Immature natural killer cell (primary cell): ENCODE measurements around the gene SRXN1. TPM values are rescaled to one million over a fixed set of nuclear protein-coding genes. Genes with fewer than 3 reads are reported as not detected.
A peak's percentile ranks its signal among the peaks of the same experiment; 100 is the strongest.

ENCODE experiments used
- DNase-seq, 3 donors: peaks; one replicate each; pipeline ENCODE4 v3.0.0; 2022; ENCODE audit warnings: mixed read lengths in 1 of 3
- H3K27ac Mint-ChIP-seq, 6 donors: one replicate each; pipeline ENCODE4 v1.8.0; 2020; ENCODE audit warnings: mixed read lengths in 6 of 6, mild to moderate bottlenecking in 5 of 6, inconsistent platforms in 4 of 6, moderate library complexity in 3 of 6
- H3K27me3 Mint-ChIP-seq, 3 donors: one replicate each; pipeline ENCODE4 v1.8.0; 2020 to 2021; ENCODE audit warnings: low read depth in 3 of 3, mild to moderate bottlenecking in 3 of 3, mixed read lengths in 3 of 3, moderate library complexity in 3 of 3, inconsistent platforms in 1 of 3
- H3K36me3 Mint-ChIP-seq, 3 donors: one replicate each; pipeline ENCODE4 v1.8.0; 2020; ENCODE audit warnings: mixed read lengths in 3 of 3, inconsistent platforms in 2 of 3, mild to moderate bottlenecking in 2 of 3
- H3K4me1 Mint-ChIP-seq, 2 donors: one replicate each; pipeline ENCODE4 v1.8.0; 2020; ENCODE audit warnings: inconsistent platforms in 2 of 2, mild to moderate bottlenecking in 2 of 2, mixed read lengths in 2 of 2, moderate library complexity in 1 of 2
- H3K4me3 Mint-ChIP-seq, 5 donors: one replicate each; pipeline ENCODE4 v1.8.0; 2020; ENCODE audit warnings: mild to moderate bottlenecking in 5 of 5, mixed read lengths in 5 of 5, inconsistent platforms in 3 of 5, moderate library complexity in 3 of 5
- H3K9me3 Mint-ChIP-seq, 6 donors: one replicate each; pipeline ENCODE4 v1.8.0; 2020; ENCODE audit warnings: mild to moderate bottlenecking in 6 of 6, mixed read lengths in 6 of 6, inconsistent platforms in 4 of 6, moderate library complexity in 3 of 6
- polyA plus RNA-seq, 3 donors: library from polyadenylated mRNA; unstranded; fragments of 300-500 nt; fragmentation: Illumina TruSeq; gene quantifications; one replicate each; pipeline ENCODE4 v1.2.3, GENCODE V29; 2021

Gene SRXN1
- polyA plus RNA-seq, 3 donors from 2014 or later = 23.1 to 44.6 (median 31.0) TPM

DNA sequence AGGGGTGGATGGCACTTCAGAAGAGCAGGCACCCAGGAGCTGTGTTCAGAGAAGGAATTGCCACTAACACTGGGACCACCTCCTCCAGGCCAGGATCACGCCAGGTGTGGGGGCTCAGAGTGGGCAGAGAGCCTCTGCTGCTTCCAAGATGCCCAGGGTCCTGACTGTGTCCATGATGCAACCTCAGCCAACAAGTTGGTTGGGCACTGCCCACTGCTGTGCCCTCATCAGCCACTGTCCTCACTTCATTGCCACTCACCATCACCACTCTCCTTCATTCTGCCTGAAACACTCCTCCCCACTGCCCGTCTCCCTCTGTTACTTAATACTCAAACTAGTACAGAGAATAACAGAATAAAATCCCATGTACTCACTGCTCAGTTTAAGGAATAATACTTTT is 26.4 kb downstream of the SRXN1 start:
- peaks cover 0 to 7% (median 6%) of the 10 kb centered on the region in 3 donors for H3K27me3 Mint-ChIP-seq
- DNase-seq = no peak
- no peaks in the 10 kb centered on the region for H3K4me1 Mint-ChIP-seq
- H3K4me3 Mint-ChIP-seq = no peak overlapping the region
- no peaks in the 10 kb centered on the region for H3K36me3 Mint-ChIP-seq
- no peak overlapping the region for H3K27ac Mint-ChIP-seq
- H3K9me3 Mint-ChIP-seq = no peaks in the 10 kb centered on the region

DNA sequence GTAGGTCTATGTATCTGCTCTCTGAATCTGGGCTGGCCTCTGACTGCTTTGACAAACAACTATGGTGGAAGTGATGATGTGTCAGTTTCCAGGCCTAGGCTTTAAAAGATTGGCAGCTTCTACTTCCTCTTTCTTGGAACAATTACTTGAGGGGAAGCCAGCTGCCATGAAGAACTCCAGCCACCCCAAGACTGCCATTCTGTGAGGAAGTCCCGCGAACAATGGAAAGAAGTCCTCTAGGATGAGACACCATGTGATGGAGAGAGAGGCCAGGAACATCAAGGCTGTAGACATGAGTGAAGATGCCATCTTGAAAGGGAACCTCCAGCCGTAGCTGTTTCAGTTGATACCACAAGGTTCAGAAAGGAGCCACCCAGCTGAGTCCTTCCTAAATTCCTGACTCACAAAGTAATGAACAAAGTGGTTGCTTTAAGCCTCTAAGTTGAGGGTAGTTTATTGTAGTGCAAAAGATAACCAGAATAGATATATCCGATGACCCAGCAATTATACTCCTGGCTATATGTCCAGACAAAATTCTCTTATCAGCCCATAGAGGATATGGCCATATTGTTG is 27.6 kb downstream of the SRXN1 start:
- H3K36me3 Mint-ChIP-seq = no peaks in the 10 kb centered on the region
- peaks cover 0 to 9% (median 6%) of the 10 kb centered on the region in 3 donors for H3K27me3 Mint-ChIP-seq
- H3K4me3 Mint-ChIP-seq = no peak overlapping the region
- no peaks in the 10 kb centered on the region for H3K9me3 Mint-ChIP-seq
- DNase-seq = no peak
- no peak overlapping the region for H3K27ac Mint-ChIP-seq
- H3K4me1 Mint-ChIP-seq = no peaks in the 10 kb centered on the region

DNA sequence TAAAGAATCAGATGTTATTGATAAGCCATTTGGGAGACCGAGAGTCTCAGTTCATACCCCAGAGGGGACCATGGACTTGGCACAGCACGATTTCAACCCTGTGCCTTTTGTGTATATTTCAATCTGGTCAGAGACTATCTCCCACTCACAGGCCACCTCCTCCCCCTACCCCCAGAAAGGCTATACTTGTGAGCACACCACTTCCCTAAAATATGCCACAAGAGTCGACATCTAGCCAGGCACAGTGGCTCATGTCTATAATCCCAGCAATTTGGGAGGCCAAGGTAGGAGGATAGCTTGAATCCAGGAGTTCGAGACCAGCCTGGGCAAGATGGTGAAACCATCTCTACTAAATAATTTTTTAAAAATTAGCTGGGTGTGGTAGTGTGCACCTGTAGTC is 29.3 kb downstream of the SRXN1 start:
- no peaks in the 10 kb centered on the region for H3K9me3 Mint-ChIP-seq
- H3K27me3 Mint-ChIP-seq = peaks cover 3 to 11% (median 7%) of the 10 kb centered on the region in 3 donors
- H3K4me3 Mint-ChIP-seq = no peak overlapping the region
- no peak for DNase-seq
- H3K36me3 Mint-ChIP-seq = no peaks in the 10 kb centered on the region
- H3K27ac Mint-ChIP-seq = no peak overlapping the region
- H3K4me1 Mint-ChIP-seq = no peaks in the 10 kb centered on the region

DNA sequence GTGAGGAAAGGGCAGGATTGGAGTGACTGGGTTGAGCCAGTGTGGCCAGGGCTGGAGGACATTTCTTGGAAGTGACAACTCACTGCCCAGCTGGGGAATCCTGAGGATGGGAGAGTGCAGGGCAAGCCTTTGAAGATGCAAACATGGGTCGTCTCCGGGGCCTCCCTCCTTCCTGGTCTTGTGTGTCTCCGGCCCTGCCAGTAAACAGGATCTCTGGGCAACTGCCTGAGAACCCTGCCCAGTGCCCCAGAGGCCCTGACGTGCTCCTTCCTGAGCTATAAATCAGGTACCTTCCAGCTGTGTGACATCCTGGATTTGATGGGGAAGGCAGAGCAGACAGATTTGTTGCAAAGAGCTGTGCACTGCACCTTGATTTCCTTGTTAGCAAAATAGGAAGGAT is 30.0 kb downstream of the SRXN1 start:
- H3K27ac Mint-ChIP-seq = no peak overlapping the region
- H3K27me3 Mint-ChIP-seq = peaks cover 3 to 12% (median 7%) of the 10 kb centered on the region in 3 donors
- H3K4me3 Mint-ChIP-seq = no peak overlapping the region
- no peaks in the 10 kb centered on the region for H3K4me1 Mint-ChIP-seq
- no peaks in the 10 kb centered on the region for H3K36me3 Mint-ChIP-seq
- DNase-seq = no peak
- no peaks in the 10 kb centered on the region for H3K9me3 Mint-ChIP-seq

DNA sequence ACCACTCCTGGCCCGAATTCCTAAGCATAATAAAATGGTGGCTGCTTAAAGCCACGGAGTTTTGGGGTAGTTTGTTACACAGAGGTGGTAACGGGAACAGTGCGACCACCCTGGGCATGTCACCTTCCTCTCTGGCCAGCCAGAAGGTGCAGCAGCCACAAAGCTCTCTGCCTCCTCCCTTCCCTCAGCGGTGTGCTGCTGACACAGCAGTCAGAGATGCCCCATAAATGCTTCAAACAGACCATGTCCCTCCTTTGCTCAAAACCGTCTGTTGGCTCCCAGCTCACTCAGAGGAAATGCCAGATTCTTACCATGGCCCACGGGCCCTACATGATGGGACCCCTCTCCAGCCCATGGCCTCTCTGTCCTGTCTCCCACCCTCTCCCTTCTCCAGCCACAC is 30.8 kb downstream of the SRXN1 start:
- H3K36me3 Mint-ChIP-seq = no peaks in the 10 kb centered on the region
- no peak for DNase-seq

DNA sequence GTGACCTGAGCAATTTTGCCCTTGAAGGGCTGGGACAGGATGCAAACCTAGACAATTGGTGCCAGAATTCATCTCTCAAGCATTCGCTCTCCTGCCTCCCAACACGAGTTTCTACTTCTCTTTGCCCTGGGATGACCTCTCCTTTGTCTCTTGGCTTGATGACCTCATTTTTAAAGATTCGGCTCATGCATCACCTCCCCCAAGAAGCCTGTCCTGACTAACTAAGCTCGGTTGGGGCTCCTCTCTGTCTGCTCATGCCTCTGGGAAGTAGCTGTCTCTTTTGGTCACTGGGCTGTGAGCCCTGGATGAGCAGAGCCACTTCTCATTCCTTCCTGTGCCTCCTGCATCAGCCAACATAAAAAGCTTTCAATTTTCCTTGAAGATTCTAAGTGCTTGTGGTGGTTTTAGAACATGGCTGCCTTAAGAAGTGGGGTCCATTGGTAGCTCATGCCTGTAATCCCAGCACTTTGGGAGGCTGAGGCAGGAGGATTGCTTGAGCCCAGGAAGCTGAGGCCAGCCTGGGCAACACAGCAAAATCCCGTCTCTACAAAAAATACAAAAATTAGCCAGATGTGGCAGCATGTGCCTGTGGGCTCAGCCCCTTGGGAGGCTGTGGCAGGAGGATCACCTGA is 31.8 kb downstream of the SRXN1 start:
- Mint-ChIP-seq H3K27ac (no peak overlapping the region), H3K4me1 (no peaks in the 10 kb centered on the region), H3K9me3 (peaks cover 0 to 2% (median 0%) of the 10 kb centered on the region in 6 donors), H3K4me3 (no peak overlapping the region), H3K27me3 (peaks cover 3 to 14% (median 9%) of the 10 kb centered on the region in 3 donors), H3K36me3 (no peaks in the 10 kb centered on the region)
- DNase-seq = no peak

More for the DNA sequence above, 30.8 kb downstream of the SRXN1 start:
- Mint-ChIP-seq H3K27me3 (peaks cover 3 to 14% (median 9%) of the 10 kb centered on the region in 3 donors), H3K4me3 (no peak overlapping the region), H3K27ac (no peak overlapping the region), H3K9me3 (peaks cover 0 to 2% (median 0%) of the 10 kb centered on the region in 6 donors), H3K4me1 (no peaks in the 10 kb centered on the region)

DNA sequence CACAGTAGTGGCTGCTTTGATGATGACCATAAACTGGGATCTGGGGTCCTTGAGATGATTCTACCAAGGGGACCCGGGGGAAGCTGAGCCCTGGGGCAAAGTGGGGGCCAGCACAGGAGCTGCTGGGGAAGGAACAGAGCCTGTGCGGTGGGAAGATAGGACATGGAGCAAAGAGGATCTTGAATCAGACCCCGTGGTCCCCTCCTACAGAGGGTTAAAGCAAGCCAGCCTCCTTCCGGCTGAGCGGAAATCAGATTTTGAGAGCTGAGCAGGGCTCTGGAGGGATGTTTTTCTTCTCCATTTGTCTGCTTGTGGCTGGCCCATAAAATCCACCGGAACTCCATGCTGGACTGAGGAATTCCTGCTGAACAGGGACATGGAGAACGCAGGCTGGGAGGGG is 32.8 kb downstream of the SRXN1 start:
- H3K9me3 Mint-ChIP-seq = peaks cover 0 to 2% (median 0%) of the 10 kb centered on the region in 6 donors
- no peak for DNase-seq
- no peak overlapping the region for H3K4me3 Mint-ChIP-seq
- peaks cover 3 to 9% (median 8%) of the 10 kb centered on the region in 3 donors for H3K27me3 Mint-ChIP-seq
- no peaks in the 10 kb centered on the region for H3K36me3 Mint-ChIP-seq
- H3K4me1 Mint-ChIP-seq = no peaks in the 10 kb centered on the region
- no peak overlapping the region for H3K27ac Mint-ChIP-seq

DNA sequence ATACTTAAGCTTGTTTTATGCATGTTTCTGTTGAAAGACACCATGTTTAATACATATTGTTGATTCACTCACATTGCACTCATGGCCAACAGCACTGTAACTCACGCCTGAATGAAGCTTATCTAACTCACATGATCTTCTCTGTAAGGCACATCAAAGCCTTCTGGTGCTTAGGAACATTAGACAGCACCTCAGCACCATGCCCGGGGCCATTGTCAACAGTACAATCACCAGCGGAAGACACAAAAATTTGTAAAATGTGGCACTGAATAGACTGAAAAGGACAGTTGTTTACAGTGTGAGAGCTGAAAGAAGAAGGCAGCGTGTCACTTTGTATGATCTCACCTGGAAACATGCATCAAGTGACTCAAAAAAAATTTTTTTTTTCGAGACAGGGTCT is 34.0 kb downstream of the SRXN1 start:
- no peaks in the 10 kb centered on the region for H3K36me3 Mint-ChIP-seq
- peak overlapping the region in 1 of 6 donors; percentile 12 for H3K27ac Mint-ChIP-seq
- H3K4me1 Mint-ChIP-seq = no peaks in the 10 kb centered on the region
- no peak overlapping the region for H3K4me3 Mint-ChIP-seq
- H3K27me3 Mint-ChIP-seq = peaks cover 3 to 9% (median 9%) of the 10 kb centered on the region in 3 donors
- peaks cover 0 to 2% (median 0%) of the 10 kb centered on the region in 6 donors for H3K9me3 Mint-ChIP-seq
- DNase-seq = no peak

DNA sequence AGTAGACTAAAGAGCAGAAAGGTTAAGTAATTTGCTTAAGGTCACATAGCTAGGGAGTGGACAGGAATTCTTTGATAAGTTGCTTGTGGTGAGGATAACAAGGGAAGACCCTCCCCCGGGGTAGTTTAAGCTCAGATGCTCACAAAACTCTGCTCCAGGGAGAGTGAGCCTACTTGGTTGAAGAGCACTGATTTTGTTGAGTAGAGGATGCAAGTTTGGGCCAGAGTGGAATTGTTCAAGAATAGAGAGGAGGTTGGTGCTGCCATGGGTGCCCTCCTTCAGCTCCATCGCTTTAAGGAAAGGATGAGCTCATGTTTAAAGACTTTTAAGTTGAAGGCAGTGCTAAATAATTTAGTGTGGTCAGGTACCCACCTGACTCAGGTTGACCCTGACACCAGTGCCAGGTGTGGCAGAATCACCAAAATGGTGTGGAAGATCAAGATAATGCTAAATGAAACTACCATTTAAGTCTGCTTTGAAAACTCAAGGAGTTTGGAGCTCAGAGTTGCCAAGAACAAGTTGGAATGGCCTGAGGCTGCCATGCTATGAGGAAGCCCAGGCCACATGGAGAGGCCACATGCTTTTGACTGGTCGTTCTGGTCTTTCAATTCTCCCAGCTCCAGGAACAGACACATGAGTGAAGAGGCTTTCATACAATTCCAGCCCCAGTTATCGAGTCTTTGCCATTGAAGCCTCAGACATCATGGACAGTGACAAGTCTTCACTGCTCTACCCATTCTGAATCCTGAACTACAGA is 34.9 kb downstream of the SRXN1 start:
- Mint-ChIP-seq H3K4me1 (no peaks in the 10 kb centered on the region), H3K9me3 (peaks cover 0 to 2% (median 0%) of the 10 kb centered on the region in 6 donors), H3K36me3 (no peaks in the 10 kb centered on the region), H3K4me3 (no peak overlapping the region), H3K27me3 (peaks cover 5 to 11% (median 9%) of the 10 kb centered on the region in 3 donors), H3K27ac (no peak overlapping the region)
- no peak for DNase-seq

DNA sequence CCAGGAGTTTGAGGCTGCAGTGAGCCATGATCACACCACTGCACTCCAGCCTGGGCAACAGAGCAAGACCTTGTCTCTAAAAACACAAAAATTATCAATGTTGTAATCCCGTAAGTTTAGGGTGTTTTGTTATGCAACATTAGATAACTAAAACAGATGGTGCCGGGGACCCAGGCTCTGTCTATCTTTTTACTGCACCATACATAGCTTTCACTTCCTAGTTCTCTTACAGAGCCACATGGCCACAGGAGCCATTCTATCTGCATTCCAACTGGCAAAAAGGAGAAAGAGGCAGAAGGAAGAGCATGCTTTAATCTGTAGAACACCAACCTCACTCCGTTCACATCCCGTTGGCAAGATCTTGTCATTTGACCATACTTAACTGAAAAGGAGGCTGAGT is 37.5 kb downstream of the SRXN1 start:
- Mint-ChIP-seq H3K27me3 (peaks cover 10 to 26% (median 18%) of the 10 kb centered on the region in 3 donors), H3K9me3 (peaks cover 0 to 5% (median 0%) of the 10 kb centered on the region in 6 donors), H3K4me1 (peaks cover 0 to 6% of the 10 kb centered on the region in 2 donors), H3K4me3 (no peak overlapping the region), H3K27ac (no peak overlapping the region), H3K36me3 (no peaks in the 10 kb centered on the region)
- no peak for DNase-seq

DNA sequence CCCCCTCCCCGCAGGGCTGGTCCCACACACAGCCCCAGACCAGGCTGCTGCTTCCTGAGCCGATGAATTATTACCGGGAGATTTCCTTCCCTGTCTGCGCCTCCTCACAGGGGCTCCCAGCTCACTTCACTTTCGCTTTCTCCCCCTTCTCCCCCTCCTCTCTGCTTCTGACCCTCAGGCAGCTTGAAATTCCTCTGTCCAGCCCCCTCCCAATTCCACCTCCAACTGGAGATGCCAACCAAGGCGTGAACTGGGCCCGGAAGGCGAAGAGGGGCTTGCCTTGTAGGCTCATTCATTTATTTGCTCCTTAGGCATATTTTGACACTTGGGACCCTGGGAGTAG is 41.2 kb downstream of the SRXN1 start:
- Mint-ChIP-seq H3K4me3 (peak overlapping the region in 1 of 5 donors; percentile 36), H3K27ac (no peak overlapping the region), H3K9me3 (peaks cover 0 to 5% (median 0%) of the 10 kb centered on the region in 6 donors), H3K36me3 (no peaks in the 10 kb centered on the region), H3K27me3 (peaks cover 5 to 24% (median 20%) of the 10 kb centered on the region in 3 donors), H3K4me1 (peaks cover 0 to 7% of the 10 kb centered on the region in 2 donors)
- DNase-seq = no peak

DNA sequence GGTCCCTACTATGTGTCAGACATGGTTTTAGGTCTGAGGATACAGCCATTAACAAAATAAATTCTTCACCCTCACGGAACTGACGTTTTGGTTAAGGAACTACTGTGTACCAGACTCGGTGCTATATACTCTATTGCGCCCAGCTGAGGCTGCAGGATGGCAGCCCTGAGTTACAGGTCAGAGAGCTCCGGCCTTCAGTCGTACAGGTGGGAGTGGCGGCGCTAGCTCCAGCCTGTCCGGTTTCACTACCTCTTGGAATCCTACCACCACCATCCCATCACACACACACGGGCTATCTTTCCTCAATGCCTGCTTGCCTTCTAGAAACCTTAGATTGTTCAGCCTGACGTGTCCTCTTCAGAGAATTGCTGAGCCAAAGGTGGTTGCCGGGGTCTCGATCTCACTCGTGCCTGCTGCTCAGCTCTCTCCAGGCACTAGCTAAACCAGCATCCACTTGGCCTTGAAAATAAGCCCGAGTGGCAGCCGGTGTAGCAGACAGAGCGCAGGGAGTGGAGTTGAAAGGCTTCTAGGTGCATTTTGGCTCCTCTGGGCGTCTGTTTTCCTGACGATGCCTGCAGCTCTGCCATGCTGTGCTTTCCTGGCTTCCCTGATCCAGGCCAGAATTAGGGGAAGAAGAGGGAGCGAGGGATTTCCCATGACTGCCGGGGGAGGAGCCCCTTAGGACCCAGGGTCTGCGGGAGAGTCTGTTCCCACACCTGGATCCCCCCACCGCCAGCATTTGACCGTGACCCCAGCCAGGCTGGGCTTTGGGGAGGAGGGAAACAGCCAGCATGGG is 41.8 kb downstream of the SRXN1 start:
- Mint-ChIP-seq H3K4me1 (peaks cover 0 to 7% of the 10 kb centered on the region in 2 donors), H3K36me3 (no peaks in the 10 kb centered on the region), H3K9me3 (peaks cover 0 to 5% (median 0%) of the 10 kb centered on the region in 6 donors), H3K27me3 (peaks cover 5 to 24% (median 20%) of the 10 kb centered on the region in 3 donors), H3K4me3 (peak overlapping the region; percentile 20 to 61 (median 36)), H3K27ac (no peak overlapping the region)
- no peak for DNase-seq

DNA sequence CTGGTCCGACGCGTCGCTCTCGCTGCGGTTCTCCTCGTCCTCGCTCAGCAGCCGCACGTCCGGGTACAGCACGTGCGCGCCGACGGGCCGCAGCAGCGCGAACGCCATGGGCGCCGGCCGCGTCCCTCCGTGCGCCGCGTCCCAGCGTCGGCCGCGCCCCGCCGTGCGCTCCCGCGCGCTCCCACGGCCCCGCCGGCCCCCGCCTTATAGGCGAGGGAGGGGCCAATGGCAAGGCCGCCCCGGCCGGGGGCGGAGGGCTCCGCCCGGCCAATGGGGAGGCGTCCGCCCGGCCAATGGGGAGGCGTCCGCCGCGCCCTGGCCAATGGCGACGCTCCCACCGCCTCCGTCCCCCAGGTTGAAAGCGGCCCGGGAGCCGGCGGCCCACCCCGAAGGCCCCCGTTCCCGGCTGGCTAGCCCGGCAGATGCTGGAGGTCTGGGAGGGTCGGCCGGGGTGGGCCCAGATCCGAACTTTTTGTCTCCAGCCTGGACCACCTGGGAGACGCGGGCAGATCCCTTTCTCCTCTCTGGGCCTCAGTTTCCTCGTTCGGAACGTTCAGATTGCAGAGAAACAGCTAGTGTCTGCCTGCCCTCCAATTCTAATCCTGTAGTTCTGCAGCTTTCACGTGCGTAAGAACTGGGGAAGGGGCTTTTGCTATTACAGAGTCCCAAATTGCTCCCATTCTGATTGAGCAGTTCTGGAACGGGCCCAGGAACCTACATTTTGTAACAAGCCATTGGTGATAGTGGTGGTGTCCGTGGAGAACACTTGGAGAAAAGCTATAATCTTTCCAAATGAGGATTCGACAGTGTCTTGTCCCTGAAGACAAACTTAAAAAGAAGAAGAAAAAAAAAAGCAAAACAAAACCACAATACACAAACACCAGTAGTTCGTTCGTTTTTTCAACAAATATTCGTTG is 42.6 kb downstream of the SRXN1 start, which contains the start of gene TCF15:
Gene TCF15 (minus strand): TSS at position 180 of the 917 bp plus-strand sequence. CDS start 72 bp downstream, at position 108.
- Mint-ChIP-seq H3K9me3 (peaks cover 0 to 5% (median 0%) of the 10 kb centered on the region in 6 donors), H3K36me3 (no peaks in the 10 kb centered on the region), H3K27ac (no peak within 1 kb of the TSS), H3K4me3 (peak within 1 kb of the TSS in 4 of 5 donors; percentile 34 to 61 (median 42)), H3K4me1 (peaks cover 0 to 7% of the 10 kb centered on the region in 2 donors), H3K27me3 (peaks cover 5 to 24% (median 20%) of the 10 kb centered on the region in 3 donors)
- peak; percentile 8 to 13 (median 12) for DNase-seq
